ENCODE data around the gene FKBP14.

Gene FKBP14

DNA sequence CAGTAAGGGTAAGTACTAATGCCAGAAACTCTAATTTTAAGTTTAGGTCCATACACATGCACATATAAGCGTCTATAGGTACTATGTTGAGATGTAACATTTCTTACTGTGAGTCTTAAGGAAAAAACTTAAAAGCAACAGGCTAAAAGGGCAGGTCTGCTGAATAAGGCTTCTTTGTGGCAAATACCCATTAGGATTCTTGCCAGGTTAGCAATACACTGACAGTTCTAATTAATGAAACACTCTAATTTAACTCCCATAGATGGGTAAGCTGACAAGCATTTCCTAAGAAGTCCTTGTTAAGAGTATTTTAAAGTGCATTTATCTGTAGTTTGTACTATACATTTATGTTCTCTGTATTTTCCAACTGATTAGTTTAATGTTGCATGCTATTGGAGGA, 50.9 kb downstream of the FKBP14 start:
- TF ChIP-seq ISL1 (CRISPR knock-in tag; IDR thresholded peaks at IDR 0.05) (0 out of 2 replicates have a peak, but pooled peaks have one; percentile 30), ZNF70 (CRISPR knock-in tag; IDR thresholded peaks at IDR 0.05) (no peak)
- peak; percentile 40 for ATAC-seq

DNA sequence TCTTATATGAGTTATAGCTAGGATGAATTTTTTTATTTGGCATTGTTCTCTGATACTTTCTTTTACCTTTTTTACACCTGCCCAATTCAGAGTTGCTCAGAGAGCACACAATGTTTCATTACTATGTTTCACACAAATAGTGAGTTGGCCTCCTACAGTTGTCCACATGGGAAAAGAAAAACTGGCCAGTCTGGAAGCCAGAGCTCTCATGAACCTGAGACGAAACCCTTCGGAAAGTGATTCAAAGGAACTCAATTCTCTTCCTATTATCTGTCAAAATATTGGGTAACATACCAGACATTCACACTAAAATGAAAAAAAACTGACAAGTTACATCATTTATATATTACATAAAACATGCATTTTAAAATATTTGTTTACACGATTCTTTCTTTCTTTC, 52.2 kb downstream of the FKBP14 start:
- TF ChIP-seq BACH2 (CRISPR knock-in tag; IDR thresholded peaks at IDR 0.05; ENCODE audit: borderline replicate concordance) = no peak
- no peak for TF ChIP-seq ISL1 (CRISPR knock-in tag; IDR thresholded peaks at IDR 0.05)
- no peak for TF ChIP-seq TCF4 (CRISPR knock-in tag; IDR thresholded peaks at IDR 0.05; ENCODE audit: borderline replicate concordance)
- TF ChIP-seq RARB (CRISPR knock-in tag; IDR thresholded peaks at IDR 0.05) = no peak
- TF ChIP-seq ZFP3 (CRISPR knock-in tag; IDR thresholded peaks at IDR 0.05) = no peak
- TF ChIP-seq OSR1 (CRISPR knock-in tag; IDR thresholded peaks at IDR 0.05) = no peak
- no peak for TF ChIP-seq ZNF8 (CRISPR knock-in tag; IDR thresholded peaks at IDR 0.05)
- no peak for TF ChIP-seq CSDC2 (CRISPR knock-in tag; IDR thresholded peaks at IDR 0.05)
- TF ChIP-seq, protein P1, sequence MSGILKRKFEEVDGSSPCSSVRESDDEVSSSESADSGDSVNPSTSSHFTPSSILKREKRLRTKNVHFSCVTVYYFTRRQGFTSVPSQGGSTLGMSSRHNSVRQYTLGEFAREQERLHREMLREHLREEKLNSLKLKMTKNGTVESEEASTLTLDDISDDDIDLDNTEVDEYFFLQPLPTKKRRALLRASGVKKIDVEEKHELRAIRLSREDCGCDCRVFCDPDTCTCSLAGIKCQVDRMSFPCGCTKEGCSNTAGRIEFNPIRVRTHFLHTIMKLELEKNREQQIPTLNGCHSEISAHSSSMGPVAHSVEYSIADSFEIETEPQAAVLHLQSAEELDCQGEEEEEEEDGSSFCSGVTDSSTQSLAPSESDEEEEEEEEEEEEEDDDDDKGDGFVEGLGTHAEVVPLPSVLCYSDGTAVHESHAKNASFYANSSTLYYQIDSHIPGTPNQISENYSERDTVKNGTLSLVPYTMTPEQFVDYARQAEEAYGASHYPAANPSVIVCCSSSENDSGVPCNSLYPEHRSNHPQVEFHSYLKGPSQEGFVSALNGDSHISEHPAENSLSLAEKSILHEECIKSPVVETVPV (CRISPR knock-in tag; IDR thresholded peaks at IDR 0.05) = no peak
- TF ChIP-seq, protein P2, sequence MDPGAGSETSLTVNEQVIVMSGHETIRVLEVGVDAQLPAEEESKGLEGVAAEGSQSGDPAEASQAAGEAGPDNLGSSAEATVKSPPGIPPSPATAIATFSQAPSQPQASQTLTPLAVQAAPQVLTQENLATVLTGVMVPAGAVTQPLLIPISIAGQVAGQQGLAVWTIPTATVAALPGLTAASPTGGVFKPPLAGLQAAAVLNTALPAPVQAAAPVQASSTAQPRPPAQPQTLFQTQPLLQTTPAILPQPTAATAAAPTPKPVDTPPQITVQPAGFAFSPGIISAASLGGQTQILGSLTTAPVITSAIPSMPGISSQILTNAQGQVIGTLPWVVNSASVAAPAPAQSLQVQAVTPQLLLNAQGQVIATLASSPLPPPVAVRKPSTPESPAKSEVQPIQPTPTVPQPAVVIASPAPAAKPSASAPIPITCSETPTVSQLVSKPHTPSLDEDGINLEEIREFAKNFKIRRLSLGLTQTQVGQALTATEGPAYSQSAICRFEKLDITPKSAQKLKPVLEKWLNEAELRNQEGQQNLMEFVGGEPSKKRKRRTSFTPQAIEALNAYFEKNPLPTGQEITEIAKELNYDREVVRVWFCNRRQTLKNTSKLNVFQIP (CRISPR knock-in tag; IDR thresholded peaks at IDR 0.05; ENCODE audit: borderline replicate concordance, low read depth) = no peak
- no peak for TF ChIP-seq TOX (CRISPR knock-in tag; IDR thresholded peaks at IDR 0.05; ENCODE audit: borderline replicate concordance)
- no peak for TF ChIP-seq ARNTL (CRISPR knock-in tag; IDR thresholded peaks at IDR 0.05; ENCODE audit: borderline replicate concordance, low read depth)
- no peak for ATAC-seq

DNA sequence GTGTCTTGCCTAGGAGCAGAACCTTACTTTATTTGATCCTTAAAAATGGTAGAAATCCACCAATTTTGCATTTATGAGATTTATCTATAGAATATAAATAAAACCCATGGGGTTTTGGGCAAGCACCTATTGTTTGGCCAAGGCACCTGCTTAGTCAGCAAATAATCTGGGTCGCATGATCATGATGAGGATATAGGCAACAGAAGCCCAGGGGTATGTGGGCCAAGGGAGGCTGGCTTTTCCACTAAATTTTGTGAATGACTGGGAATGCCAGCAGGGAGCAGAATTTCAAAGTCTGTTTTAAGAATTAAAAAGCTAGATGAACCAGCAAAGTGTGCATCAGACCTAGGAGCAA, 54.2 kb downstream of the FKBP14 start:
- ATAC-seq = no peak
- TF ChIP-seq TCF4 (CRISPR knock-in tag; IDR thresholded peaks at IDR 0.05; ENCODE audit: borderline replicate concordance) (no peak), ZFP30 (CRISPR knock-in tag; IDR thresholded peaks at IDR 0.05) (no peak), ZFP3 (CRISPR knock-in tag; IDR thresholded peaks at IDR 0.05) (no peak), ZNF8 (CRISPR knock-in tag; IDR thresholded peaks at IDR 0.05) (no peak), ZNF70 (CRISPR knock-in tag; IDR thresholded peaks at IDR 0.05) (no peak), ARNTL (CRISPR knock-in tag; IDR thresholded peaks at IDR 0.05; ENCODE audit: borderline replicate concordance, low read depth) (no peak), ISL1 (CRISPR knock-in tag; IDR thresholded peaks at IDR 0.05) (no peak; the same call in 1 of the 2 replicates), ZC3H10 (CRISPR knock-in tag; IDR thresholded peaks at IDR 0.05) (no peak), RARB (CRISPR knock-in tag; IDR thresholded peaks at IDR 0.05) (no peak), GLIS3 (CRISPR knock-in tag; IDR thresholded peaks at IDR 0.05) (no peak), SNAI2 (CRISPR knock-in tag; IDR thresholded peaks at IDR 0.05) (no peak), PPARA (CRISPR knock-in tag; IDR thresholded peaks at IDR 0.05; ENCODE audit: borderline replicate concordance) (no peak), BACH2 (CRISPR knock-in tag; IDR thresholded peaks at IDR 0.05; ENCODE audit: borderline replicate concordance) (no peak)
- TF ChIP-seq, protein P3, sequence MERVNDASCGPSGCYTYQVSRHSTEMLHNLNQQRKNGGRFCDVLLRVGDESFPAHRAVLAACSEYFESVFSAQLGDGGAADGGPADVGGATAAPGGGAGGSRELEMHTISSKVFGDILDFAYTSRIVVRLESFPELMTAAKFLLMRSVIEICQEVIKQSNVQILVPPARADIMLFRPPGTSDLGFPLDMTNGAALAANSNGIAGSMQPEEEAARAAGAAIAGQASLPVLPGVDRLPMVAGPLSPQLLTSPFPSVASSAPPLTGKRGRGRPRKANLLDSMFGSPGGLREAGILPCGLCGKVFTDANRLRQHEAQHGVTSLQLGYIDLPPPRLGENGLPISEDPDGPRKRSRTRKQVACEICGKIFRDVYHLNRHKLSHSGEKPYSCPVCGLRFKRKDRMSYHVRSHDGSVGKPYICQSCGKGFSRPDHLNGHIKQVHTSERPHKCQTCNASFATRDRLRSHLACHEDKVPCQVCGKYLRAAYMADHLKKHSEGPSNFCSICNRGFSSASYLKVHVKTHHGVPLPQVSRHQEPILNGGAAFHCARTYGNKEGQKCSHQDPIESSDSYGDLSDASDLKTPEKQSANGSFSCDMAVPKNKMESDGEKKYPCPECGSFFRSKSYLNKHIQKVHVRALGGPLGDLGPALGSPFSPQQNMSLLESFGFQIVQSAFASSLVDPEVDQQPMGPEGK (CRISPR knock-in tag; IDR thresholded peaks at IDR 0.05; ENCODE audit: borderline replicate concordance) = no peak
- TF ChIP-seq, protein P4, sequence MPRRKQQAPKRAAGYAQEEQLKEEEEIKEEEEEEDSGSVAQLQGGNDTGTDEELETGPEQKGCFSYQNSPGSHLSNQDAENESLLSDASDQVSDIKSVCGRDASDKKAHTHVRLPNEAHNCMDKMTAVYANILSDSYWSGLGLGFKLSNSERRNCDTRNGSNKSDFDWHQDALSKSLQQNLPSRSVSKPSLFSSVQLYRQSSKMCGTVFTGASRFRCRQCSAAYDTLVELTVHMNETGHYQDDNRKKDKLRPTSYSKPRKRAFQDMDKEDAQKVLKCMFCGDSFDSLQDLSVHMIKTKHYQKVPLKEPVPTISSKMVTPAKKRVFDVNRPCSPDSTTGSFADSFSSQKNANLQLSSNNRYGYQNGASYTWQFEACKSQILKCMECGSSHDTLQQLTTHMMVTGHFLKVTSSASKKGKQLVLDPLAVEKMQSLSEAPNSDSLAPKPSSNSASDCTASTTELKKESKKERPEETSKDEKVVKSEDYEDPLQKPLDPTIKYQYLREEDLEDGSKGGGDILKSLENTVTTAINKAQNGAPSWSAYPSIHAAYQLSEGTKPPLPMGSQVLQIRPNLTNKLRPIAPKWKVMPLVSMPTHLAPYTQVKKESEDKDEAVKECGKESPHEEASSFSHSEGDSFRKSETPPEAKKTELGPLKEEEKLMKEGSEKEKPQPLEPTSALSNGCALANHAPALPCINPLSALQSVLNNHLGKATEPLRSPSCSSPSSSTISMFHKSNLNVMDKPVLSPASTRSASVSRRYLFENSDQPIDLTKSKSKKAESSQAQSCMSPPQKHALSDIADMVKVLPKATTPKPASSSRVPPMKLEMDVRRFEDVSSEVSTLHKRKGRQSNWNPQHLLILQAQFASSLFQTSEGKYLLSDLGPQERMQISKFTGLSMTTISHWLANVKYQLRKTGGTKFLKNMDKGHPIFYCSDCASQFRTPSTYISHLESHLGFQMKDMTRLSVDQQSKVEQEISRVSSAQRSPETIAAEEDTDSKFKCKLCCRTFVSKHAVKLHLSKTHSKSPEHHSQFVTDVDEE (CRISPR knock-in tag; IDR thresholded peaks at IDR 0.05) = no peak
- TF ChIP-seq, protein P1 (CRISPR knock-in tag; IDR thresholded peaks at IDR 0.05) = no peak
- TF ChIP-seq, protein P5, sequence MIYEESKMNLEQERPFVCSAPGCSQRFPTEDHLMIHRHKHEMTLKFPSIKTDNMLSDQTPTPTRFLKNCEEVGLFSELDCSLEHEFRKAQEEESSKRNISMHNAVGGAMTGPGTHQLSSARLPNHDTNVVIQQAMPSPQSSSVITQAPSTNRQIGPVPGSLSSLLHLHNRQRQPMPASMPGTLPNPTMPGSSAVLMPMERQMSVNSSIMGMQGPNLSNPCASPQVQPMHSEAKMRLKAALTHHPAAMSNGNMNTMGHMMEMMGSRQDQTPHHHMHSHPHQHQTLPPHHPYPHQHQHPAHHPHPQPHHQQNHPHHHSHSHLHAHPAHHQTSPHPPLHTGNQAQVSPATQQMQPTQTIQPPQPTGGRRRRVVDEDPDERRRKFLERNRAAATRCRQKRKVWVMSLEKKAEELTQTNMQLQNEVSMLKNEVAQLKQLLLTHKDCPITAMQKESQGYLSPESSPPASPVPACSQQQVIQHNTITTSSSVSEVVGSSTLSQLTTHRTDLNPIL (CRISPR knock-in tag; IDR thresholded peaks at IDR 0.05; ENCODE audit: low read depth) = no peak

Data from SK-N-SH treated with all-trans-retinoic acid at 6 μM for 48 hours (cell line).